Naive B cell (primary cell): Measurements from ENCODE around the gene VOPP1. TPM values are rescaled to one million over a fixed set of nuclear protein-coding genes. Genes with fewer than 3 reads are reported as not detected.

Experiments
- ATAC-seq, 2 donors: fragments of 150-1000 bp; cut with Tn5 transposase; 2 replicates each; pipeline ENCODE4 v1.10.0; 2021; ENCODE audit warnings: low read depth in 2 of 2, mild to moderate bottlenecking in 2 of 2, moderate library complexity in 2 of 2
- DNase-seq: peaks from one replicate; pipeline ENCODE4 v3.0.0; 2022
- H3K27ac Mint-ChIP-seq, 6 donors: one replicate each; pipeline ENCODE4 v1.8.0; 2020 to 2022; ENCODE audit warnings: mild to moderate bottlenecking in 6 of 6, mixed read lengths in 6 of 6, moderate library complexity in 5 of 6, inconsistent platforms in 2 of 6
- H3K27me3 Mint-ChIP-seq, 3 donors: one replicate each; pipeline ENCODE4 v1.8.0; 2021 to 2022; ENCODE audit warnings: mixed read lengths in 3 of 3, mild to moderate bottlenecking in 1 of 3
- H3K36me3 Mint-ChIP-seq, 2 donors: one replicate each; pipeline ENCODE4 v1.8.0; 2020 to 2022; ENCODE audit warnings: mixed read lengths in 2 of 2, inconsistent platforms in 1 of 2, mild to moderate bottlenecking in 1 of 2
- H3K4me1 Mint-ChIP-seq, 3 donors: one replicate each; pipeline ENCODE4 v1.8.0; 2020 to 2022; ENCODE audit warnings: mixed read lengths in 3 of 3, inconsistent platforms in 1 of 3, mild to moderate bottlenecking in 1 of 3, moderate library complexity in 1 of 3
- H3K4me3 Mint-ChIP-seq, 8 donors: one replicate each; pipeline ENCODE4 v1.8.0; 2020 to 2022; ENCODE audit warnings: mild to moderate bottlenecking in 8 of 8, mixed read lengths in 8 of 8, moderate library complexity in 8 of 8, inconsistent platforms in 2 of 8
- H3K9me3 Mint-ChIP-seq, 7 donors: one replicate each; pipeline ENCODE4 v1.8.0; 2020 to 2022; ENCODE audit warnings: mixed read lengths in 7 of 7, mild to moderate bottlenecking in 5 of 7, inconsistent platforms in 2 of 7, moderate library complexity in 1 of 7
- polyA plus RNA-seq, 6 donors: library from polyadenylated mRNA; unstranded; fragments of 300-500 nt; fragmentation: Illumina TruSeq; gene quantifications; one replicate each; pipeline ENCODE4 v1.2.3, GENCODE V29; 2021; ENCODE audit warnings: low read depth in 6 of 6

The VOPP1 gene
- polyA plus RNA-seq, 6 donors from 2014 or later = 27.5 to 78.6 (median 34.2) TPM

GRCh38 chr7:55558962-55559920, 13.1 kb downstream of the VOPP1 start:
- peaks cover 84 to 91% (median 90%) of the 10 kb centered on the region in 3 donors for H3K4me1 Mint-ChIP-seq
- no peaks in the 10 kb centered on the region for H3K27me3 Mint-ChIP-seq
- no peak for ATAC-seq
- H3K36me3 Mint-ChIP-seq = peaks cover 10 to 11% of the 10 kb centered on the region in 2 donors
- peak overlapping the region in 3 of 8 donors; percentile 22 to 80 (median 72) for H3K4me3 Mint-ChIP-seq
- no peaks in the 10 kb centered on the region for H3K9me3 Mint-ChIP-seq
- no peak for DNase-seq
- H3K27ac Mint-ChIP-seq = peak overlapping the region in 5 of 6 donors; percentile 7 to 90 (median 58)

GRCh38 chr7:55557666-55558188, 14.6 kb downstream of the VOPP1 start:
- H3K27me3 Mint-ChIP-seq = no peaks in the 10 kb centered on the region
- ATAC-seq = peak; percentile 78 to 83
- H3K4me1 Mint-ChIP-seq = peaks cover 88 to 96% (median 92%) of the 10 kb centered on the region in 3 donors
- DNase-seq = peak; percentile 31
- no peaks in the 10 kb centered on the region for H3K9me3 Mint-ChIP-seq
- H3K4me3 Mint-ChIP-seq = peak overlapping the region; percentile 10 to 80 (median 71)
- H3K36me3 Mint-ChIP-seq = peaks cover 10 to 17% of the 10 kb centered on the region in 2 donors
- H3K27ac Mint-ChIP-seq = peak overlapping the region; percentile 57 to 93 (median 62)

GRCh38 chr7:55556492-55556891, 15.8 kb downstream of the VOPP1 start:
- ATAC-seq (no peak), DNase-seq (no peak)
- Mint-ChIP-seq H3K27me3 (no peaks in the 10 kb centered on the region), H3K4me1 (peaks cover 87 to 96% (median 93%) of the 10 kb centered on the region in 3 donors), H3K36me3 (peaks cover 10 to 17% of the 10 kb centered on the region in 2 donors), H3K4me3 (peak overlapping the region in 4 of 8 donors; percentile 5 to 26 (median 11)), H3K27ac (peak overlapping the region in 5 of 6 donors; percentile 8 to 97 (median 61)), H3K9me3 (no peaks in the 10 kb centered on the region)

GRCh38 chr7:55556031-55556430, 16.3 kb downstream of the VOPP1 start:
- peaks cover 10 to 17% of the 10 kb centered on the region in 2 donors for H3K36me3 Mint-ChIP-seq
- H3K27ac Mint-ChIP-seq = peak overlapping the region; percentile 8 to 69 (median 38)
- ATAC-seq (no peak), DNase-seq (no peak)
- H3K27me3 Mint-ChIP-seq = no peaks in the 10 kb centered on the region
- H3K4me3 Mint-ChIP-seq = peak overlapping the region in 3 of 8 donors; percentile 7 to 26 (median 15)
- peaks cover 87 to 96% (median 92%) of the 10 kb centered on the region in 3 donors for H3K4me1 Mint-ChIP-seq
- no peaks in the 10 kb centered on the region for H3K9me3 Mint-ChIP-seq

- Mint-ChIP-seq H3K36me3 (peaks cover 10 to 17% of the 10 kb centered on the region in 2 donors), H3K4me3 (peak overlapping the region in 1 of 8 donors; percentile 15), H3K27ac (peak overlapping the region in 1 of 6 donors; percentile 61), H3K4me1 (peaks cover 86 to 96% (median 87%) of the 10 kb centered on the region in 3 donors), H3K27me3 (no peaks in the 10 kb centered on the region), H3K9me3 (no peaks in the 10 kb centered on the region)
- DNase-seq (no peak), ATAC-seq (no peak)
Observed at GRCh38 chr7:55555160-55555559, 17.1 kb downstream of the VOPP1 start.

GRCh38 chr7:55554038-55554437, 18.3 kb downstream of the VOPP1 start:
- Mint-ChIP-seq H3K4me3 (peak overlapping the region in 2 of 8 donors; percentile 1 to 26), H3K27me3 (no peaks in the 10 kb centered on the region), H3K4me1 (peaks cover 86 to 96% (median 86%) of the 10 kb centered on the region in 3 donors), H3K27ac (peak overlapping the region in 4 of 6 donors; percentile 54 to 93 (median 72)), H3K9me3 (no peaks in the 10 kb centered on the region), H3K36me3 (peaks cover 10 to 17% of the 10 kb centered on the region in 2 donors)
- ATAC-seq (no peak), DNase-seq (no peak)

- DNase-seq (no peak), ATAC-seq (no peak)
- H3K36me3 Mint-ChIP-seq = peaks cover 10 to 17% of the 10 kb centered on the region in 2 donors
- no peak overlapping the region for H3K27ac Mint-ChIP-seq
- H3K9me3 Mint-ChIP-seq = no peaks in the 10 kb centered on the region
- H3K4me3 Mint-ChIP-seq = peak overlapping the region in 1 of 8 donors; percentile 6
- peaks cover 86 to 96% (median 87%) of the 10 kb centered on the region in 3 donors for H3K4me1 Mint-ChIP-seq
- H3K27me3 Mint-ChIP-seq = no peaks in the 10 kb centered on the region
Observed at GRCh38 chr7:55553024-55553345, 19.3 kb downstream of the VOPP1 start.

GRCh38 chr7:55552320-55553023, 19.8 kb downstream of the VOPP1 start:
- H3K36me3 Mint-ChIP-seq = peaks cover 10 to 17% of the 10 kb centered on the region in 2 donors
- peak overlapping the region in 3 of 6 donors; percentile 47 to 63 (median 47) for H3K27ac Mint-ChIP-seq
- no peaks in the 10 kb centered on the region for H3K27me3 Mint-ChIP-seq
- ATAC-seq = no peak
- DNase-seq = no peak
- H3K4me1 Mint-ChIP-seq = peaks cover 86 to 96% (median 86%) of the 10 kb centered on the region in 3 donors
- no peaks in the 10 kb centered on the region for H3K9me3 Mint-ChIP-seq
- H3K4me3 Mint-ChIP-seq = peak overlapping the region in 3 of 8 donors; percentile 6 to 51 (median 11)

- Mint-ChIP-seq H3K27me3 (no peaks in the 10 kb centered on the region), H3K36me3 (peaks cover 10 to 17% of the 10 kb centered on the region in 2 donors), H3K4me3 (peak overlapping the region in 1 of 8 donors; percentile 11), H3K4me1 (peaks cover 81 to 94% (median 83%) of the 10 kb centered on the region in 3 donors), H3K9me3 (no peaks in the 10 kb centered on the region), H3K27ac (peak overlapping the region in 3 of 6 donors; percentile 39 to 86 (median 79))
- no peak for ATAC-seq
- DNase-seq = no peak
Observed at GRCh38 chr7:55550841-55551537, 21.3 kb downstream of the VOPP1 start.

GRCh38 chr7:55550010-55550663, 22.2 kb downstream of the VOPP1 start:
- peak; percentile 32 to 34 for ATAC-seq
- peak overlapping the region in 7 of 8 donors; percentile 38 to 77 (median 67) for H3K4me3 Mint-ChIP-seq
- peaks cover 7 to 15% of the 10 kb centered on the region in 2 donors for H3K36me3 Mint-ChIP-seq
- peaks cover 74 to 95% (median 84%) of the 10 kb centered on the region in 3 donors for H3K4me1 Mint-ChIP-seq
- H3K27ac Mint-ChIP-seq = peak overlapping the region in 4 of 6 donors; percentile 72 to 86 (median 80)
- H3K9me3 Mint-ChIP-seq = no peaks in the 10 kb centered on the region
- no peak for DNase-seq
- H3K27me3 Mint-ChIP-seq = no peaks in the 10 kb centered on the region

- H3K27ac Mint-ChIP-seq = peak overlapping the region; percentile 48 to 94 (median 81)
- ATAC-seq (peak; percentile 60 to 68), DNase-seq (no peak)
- H3K36me3 Mint-ChIP-seq = peaks cover under 1 to 8% of the 10 kb centered on the region in 2 donors
- H3K4me3 Mint-ChIP-seq = peak overlapping the region in 7 of 8 donors; percentile 38 to 77 (median 67)
- no peaks in the 10 kb centered on the region for H3K27me3 Mint-ChIP-seq
- peaks cover 67 to 94% (median 83%) of the 10 kb centered on the region in 3 donors for H3K4me1 Mint-ChIP-seq
- H3K9me3 Mint-ChIP-seq = no peaks in the 10 kb centered on the region
Observed at GRCh38 chr7:55549457-55549856, 22.8 kb downstream of the VOPP1 start.

GRCh38 chr7:55548295-55548731, 24.0 kb downstream of the VOPP1 start:
- peaks cover 63 to 93% (median 81%) of the 10 kb centered on the region in 3 donors for H3K4me1 Mint-ChIP-seq
- ATAC-seq (no peak), DNase-seq (no peak)
- H3K27me3 Mint-ChIP-seq = no peaks in the 10 kb centered on the region
- H3K9me3 Mint-ChIP-seq = no peaks in the 10 kb centered on the region
- H3K36me3 Mint-ChIP-seq = peaks cover 8 to 10% of the 10 kb centered on the region in 2 donors
- H3K4me3 Mint-ChIP-seq = peak overlapping the region in 2 of 8 donors; percentile 13 to 67
- peak overlapping the region in 4 of 6 donors; percentile 9 to 86 (median 42) for H3K27ac Mint-ChIP-seq
